HG02852 (cell line): Measurements from ENCODE around the gene SEMA3B.
"Not testable (repeated sequence)": the region's sequence is repeated elsewhere in the genome, so short reads cannot be mapped to it uniquely, and the experiment has no call there.

Experiments
- ATAC-seq: cut with Tn5 transposase; IDR thresholded peaks from one replicate; pipeline ENCODE4 v1.9.1; 2021; ENCODE audit warnings: mild to moderate bottlenecking, moderate library complexity; ENCODE audit not compliant: unreplicated experiment

SEMA3B gene

DNA sequence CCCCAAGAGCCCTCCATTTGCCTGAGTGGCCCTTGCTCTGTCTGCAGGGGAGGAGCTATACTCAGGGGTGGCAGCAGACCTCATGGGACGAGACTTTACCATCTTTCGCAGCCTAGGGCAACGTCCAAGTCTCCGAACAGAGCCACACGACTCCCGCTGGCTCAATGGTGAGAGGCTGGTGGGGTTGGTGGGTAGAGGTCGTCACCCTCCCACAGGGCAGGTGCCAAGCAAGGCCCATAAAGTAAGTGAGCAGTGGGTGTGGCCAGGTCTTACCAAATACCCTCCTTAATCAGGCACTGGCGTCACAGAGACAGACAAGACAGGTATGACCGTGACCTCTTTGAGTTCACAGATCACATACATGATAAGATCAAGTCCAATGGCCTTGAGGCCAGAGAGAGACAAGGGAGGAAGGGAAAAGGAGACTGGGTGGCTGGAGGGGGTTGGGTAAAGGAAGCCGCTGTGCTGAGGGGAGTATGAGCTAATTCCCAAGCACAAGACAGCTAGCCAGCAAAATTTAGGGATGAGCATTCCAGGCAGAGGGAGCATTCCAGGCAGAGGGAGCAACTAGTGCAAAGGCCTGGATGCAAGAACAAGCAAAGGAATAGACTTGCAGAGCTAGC is 2.5 kb downstream of the SEMA3B start:
- ATAC-seq = no peak

DNA sequence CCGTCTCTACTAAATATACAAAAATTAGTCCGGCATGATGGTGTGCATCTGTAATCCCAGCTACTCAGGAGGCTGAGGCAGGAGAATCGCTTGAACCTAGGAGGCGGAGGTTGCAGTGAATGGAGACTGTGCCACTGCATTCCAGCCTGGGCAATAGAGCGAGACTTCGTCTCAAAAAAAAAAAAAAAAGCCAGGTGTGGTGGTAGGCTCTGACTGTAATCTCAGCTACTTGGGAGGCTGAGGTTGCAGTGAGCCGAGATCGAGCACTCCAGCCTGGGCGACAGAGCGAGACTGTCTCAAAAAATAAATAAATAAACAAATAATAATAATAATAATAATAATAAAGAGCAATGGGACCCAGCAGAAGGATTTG is 3.6 kb downstream of the SEMA3B start:
- not testable (repeated sequence) for ATAC-seq

DNA sequence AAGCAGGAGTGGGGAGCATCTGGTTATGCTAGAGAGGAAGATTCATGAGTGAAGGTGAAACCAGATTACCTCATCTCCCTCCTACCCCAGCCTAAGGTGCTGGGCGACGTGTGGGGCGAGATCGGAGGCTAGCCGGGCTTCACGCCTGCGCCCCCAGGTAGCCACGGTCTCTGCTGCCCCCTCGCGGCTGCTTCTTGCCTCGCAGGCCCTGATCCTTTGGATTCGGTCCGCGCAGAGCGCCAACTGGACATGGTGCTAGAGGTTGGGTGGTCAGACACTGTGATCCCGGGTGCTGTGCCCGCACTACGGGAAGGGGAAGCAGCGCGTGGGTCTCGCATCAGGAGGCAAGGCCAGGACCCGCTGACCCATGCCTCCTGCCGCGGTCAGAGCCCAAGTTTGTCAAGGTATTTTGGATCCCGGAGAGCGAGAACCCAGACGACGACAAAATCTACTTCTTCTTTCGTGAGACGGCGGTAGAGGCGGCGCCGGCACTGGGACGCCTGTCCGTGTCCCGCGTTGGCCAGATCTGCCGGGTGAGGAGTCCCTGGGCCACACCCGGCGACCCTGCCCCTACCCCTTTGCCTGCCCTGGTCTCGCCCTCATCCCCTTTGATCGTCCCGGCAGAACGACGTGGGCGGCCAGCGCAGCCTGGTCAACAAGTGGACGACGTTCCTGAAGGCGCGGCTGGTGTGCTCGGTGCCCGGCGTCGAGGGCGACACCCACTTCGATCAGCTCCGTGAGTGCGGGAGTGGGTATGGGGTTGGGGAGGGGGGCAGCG is 4.2 kb downstream of the SEMA3B start:
- peak; percentile 78 for ATAC-seq

DNA sequence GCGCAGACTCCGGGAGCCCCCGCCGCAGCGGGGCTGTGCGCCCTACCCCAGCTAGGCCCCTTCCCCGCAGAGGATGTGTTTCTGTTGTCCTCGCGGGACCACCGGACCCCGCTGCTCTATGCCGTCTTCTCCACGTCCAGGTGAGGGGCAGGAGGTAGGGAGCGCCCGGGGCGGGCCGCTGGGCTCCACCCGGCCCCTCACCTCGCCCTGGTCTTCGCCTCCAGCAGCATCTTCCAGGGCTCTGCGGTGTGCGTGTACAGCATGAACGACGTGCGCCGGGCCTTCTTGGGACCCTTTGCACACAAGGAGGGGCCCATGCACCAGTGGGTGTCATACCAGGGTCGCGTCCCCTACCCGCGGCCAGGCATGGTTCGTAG is 4.7 kb downstream of the SEMA3B start:
- ATAC-seq = no peak

DNA sequence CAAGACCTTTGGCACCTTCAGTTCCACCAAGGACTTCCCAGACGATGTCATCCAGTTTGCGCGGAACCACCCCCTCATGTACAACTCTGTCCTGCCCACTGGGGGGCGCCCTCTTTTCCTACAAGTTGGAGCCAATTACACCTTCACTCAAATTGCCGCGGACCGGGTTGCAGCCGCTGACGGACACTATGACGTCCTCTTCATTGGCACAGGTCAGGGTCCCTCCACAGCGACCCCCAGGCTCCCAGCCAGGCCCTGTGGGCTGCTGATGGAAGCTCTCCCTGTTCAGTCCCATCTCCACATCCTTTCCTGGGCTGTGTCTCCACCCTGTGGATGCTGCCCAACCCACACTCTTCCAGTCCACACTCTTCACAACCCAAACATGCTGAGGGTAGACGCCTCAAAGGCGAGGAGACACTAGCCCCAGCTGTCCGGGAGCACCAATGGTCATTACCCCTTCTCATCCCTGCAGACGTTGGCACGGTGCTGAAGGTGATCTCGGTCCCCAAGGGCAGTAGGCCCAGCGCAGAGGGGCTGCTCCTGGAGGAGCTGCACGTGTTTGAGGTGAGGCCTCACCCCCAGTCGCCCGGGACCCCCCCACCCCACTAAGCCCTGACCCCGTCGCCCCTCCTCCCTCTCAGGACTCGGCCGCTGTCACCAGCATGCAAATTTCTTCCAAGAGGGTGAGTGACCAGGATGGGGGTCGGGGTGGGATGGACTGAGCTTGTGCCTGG is 5.6 kb downstream of the SEMA3B start:
- no peak for ATAC-seq

DNA sequence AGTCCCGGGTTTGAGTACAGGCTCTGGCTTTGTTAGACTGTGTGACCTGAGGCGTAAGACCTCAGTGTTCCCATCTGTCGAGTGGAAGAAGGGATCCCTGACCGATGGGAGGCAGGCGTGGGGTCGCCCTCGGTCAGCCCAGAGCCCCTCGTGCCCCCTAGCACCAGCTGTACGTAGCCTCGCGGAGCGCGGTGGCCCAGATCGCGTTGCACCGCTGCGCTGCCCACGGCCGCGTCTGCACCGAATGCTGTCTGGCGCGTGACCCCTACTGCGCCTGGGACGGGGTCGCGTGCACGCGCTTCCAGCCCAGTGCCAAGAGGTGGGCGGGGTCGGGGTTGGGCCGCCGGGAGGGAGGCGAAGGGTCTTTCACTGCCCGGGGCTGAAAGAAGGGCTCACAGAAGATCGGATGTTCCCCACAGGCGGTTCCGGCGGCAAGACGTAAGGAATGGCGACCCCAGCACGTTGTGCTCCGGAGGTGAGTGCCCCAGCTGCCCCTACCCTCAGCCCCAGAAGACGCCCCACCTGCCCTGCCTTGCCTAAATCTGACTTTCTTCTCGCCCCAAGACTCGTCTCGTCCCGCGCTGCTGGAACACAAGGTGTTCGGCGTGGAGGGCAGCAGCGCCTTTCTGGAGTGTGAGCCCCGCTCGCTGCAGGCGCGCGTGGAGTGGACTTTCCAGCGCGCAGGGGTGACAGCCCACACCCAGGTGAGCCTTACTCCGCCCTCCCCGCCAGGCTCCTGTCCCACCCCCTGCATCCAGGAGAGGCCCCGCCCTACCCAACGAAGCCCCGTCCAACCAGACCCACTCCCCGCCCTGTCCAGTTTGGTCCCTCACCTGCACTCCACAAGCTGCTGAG is 6.4 kb downstream of the SEMA3B start:
- no peak for ATAC-seq

DNA sequence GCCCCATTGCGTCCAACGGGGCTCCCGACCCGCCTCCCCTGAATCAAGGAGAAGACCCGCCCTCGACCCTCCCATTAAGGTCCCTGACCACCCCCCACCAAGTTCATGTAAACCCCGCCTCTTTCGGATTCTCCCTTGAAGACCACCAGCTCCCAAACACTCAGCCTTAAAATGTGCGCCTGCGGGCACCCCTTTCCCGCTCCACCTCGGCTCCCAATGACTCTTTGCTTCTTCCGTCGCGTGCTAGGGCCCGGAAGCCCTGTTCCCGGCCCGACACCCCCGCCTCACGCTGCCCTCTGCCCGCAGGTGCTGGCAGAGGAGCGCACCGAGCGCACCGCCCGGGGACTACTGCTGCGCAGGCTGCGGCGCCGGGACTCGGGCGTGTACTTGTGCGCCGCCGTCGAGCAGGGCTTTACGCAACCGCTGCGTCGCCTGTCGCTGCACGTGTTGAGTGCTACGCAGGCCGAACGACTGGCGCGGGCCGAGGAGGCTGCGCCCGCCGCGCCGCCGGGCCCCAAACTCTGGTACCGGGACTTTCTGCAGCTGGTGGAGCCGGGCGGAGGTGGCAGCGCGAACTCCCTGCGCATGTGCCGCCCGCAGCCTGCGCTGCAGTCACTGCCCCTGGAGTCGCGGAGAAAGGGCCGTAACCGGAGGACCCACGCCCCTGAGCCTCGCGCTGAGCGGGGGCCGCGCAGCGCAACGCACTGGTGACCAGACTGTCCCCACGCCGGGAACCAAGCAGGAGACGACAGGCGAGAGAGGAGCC is 7.2 kb downstream of the SEMA3B start:
- ATAC-seq = no peak

DNA sequence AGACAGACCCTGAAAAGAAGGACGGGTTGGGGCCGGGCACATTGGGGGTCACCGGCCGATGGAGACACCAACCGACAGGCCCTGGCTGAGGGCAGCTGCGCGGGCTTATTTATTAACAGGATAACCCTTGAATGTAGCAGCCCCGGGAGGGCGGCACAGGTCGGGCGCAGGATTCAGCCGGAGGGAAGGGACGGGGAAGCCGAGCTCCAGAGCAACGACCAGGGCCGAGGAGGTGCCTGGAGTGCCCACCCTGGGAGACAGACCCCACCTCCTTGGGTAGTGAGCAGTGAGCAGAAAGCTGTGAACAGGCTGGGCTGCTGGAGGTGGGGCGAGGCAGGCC is 7.8 kb downstream of the SEMA3B start:
- ATAC-seq = no peak

DNA sequence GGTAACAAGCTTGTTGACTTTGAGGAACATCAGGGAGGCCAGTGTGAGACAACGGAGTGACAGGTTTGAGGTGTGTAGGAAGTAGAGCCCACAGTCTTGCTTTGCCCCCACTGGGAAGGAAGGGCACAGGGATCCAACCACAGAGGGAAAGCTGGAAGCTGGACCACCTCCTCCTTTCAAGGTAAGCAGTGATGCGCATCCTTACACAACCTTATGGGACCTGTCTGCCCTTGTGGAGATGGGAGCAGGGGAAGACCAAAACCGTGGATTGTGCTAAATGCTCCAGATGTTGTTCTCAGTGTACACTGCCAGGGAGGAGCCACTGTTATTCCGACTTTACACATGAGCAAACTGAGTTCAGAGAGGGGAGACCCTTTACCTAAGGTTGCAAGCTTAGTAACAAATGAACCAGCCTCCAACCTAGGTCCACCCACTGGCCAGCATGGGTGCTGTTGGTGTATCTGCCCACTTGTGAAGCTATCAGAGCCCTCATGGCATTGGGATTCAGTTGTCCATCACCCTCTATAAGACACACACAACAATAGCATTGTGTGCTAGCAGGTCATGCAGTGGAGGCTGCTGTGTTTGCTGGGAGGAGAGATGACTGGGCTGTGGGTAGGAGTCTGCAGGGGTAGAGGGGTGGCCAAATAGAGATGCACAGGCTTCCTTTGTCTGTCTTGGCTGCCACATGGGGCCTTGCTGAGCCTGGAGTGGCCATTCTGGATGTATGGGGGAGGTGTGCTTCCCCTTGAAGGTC is 9.4 kb downstream of the SEMA3B start:
- no peak for ATAC-seq

DNA sequence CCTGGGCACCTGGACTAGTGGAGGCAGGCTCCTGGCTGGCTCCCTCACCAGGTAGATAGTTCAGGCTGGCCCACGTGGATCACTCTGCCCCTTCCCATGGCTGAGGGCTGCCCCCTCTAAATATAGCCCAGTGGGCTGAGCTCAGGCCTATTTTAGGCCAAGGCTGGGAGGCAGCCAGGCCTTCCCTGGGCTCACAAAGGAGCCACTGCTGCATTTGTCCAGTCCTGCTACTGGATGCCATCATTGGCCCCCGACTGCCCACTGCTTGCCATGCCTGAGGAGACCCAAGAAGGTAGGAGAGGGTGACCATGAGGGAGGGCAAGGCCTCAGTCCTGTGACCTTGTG is 9.9 kb downstream of the SEMA3B start, which contains the start of gene LSMEM2:
Gene LSMEM2 (plus strand): TSS at position 208 of the 345 bp plus-strand sequence. CDS start 27 bp downstream, at position 235.
- no peak for ATAC-seq

DNA sequence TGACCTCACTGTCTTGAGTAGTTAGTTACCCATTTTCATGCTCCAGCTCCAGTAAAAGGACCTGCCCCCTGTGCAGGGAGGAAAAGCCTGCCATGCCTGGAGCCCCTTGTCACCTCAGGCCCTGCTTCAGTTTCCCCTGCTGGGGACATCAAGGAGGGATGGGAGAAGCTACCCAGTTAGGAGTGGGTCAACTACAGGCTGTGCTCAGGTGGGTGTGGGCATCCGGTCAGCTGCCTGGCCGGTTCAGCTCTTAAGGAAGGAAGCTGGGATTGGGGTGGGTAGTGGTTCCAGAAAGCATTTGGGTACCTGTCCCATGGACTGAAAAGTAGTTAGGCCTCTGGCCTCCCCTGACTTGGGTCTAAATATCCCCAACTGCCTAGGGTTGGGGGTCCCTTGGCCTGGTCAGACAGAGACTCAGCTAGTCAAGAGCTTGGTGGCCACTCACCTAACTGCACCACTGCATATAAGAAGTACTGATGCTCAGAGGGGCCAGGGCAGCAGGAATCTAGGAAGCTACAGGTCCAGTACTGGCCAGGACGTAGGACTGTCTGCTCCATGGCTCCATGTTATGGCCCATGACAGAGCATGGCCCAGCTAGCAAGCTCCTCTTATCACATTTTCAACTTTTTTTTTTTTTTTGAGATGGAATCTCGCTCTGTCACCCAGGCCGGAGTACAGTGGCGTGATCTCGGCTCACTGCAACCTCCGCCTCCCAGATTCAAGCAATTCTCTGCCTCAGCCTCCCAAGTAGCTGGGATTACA is 10.5 kb downstream of the SEMA3B start:
- no peak for ATAC-seq

DNA sequence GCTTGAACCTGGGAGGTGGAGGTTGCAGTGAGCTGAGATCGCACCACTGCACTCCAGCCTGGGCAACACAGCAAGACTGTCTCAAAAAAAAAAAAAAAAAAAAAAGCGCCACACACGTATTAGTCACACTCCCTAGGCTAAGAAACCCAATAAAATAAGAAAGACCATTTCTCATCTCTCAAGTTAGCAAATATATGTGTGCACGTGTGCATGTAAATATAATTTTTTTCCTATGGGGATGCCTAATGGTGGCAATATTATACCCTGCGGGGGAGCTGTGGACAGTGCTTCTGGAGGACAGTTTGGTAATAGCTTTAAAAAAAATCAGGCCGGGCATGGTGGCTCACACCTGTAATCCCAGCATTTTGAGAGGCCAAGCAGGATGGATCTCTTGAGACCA is 15.2 kb downstream of the SEMA3B start:
- not testable (repeated sequence) for ATAC-seq

DNA sequence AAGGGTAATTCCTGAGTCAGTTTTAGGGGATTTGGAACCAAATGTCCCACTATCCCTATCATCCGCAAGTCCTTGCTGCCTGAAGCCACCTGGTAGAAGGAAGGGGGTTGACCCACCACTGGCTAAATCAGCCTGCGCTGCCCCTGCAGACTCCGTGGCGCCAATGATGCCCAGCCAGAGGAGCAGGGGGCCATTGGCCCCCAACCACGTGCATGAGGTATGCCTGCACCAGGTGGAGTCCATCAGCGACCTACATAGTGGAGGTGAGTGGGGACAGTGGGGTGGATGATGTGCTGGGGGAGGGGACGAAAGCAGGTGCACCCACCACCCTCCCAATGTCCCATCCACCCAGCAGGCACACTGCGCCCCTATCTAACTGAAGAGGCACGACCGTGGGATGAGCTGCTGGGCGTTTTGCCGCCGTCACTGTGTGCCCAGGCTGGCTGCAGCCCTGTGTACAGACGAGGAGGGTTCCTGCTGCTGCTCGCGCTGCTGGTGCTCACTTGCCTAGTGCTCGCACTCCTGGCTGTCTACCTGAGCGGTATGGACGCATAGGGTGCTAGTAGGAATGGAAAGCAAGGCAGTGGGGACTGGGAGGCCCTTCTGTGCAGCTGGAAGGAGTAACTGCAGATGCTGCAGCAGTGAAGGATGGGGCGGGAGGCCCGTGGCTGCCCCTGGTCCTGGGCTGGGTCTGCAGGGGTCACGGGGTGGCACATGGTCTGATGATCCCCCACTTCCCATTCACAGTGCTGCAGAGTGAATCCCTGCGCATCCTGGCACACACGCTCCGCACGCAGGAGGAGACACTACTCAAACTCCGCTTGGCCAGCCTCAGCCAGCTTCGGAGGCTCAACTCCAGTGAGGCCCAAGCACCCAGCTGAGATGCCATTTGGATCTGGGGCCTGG is 17.6 kb downstream of the SEMA3B start:
- ATAC-seq = no peak

DNA sequence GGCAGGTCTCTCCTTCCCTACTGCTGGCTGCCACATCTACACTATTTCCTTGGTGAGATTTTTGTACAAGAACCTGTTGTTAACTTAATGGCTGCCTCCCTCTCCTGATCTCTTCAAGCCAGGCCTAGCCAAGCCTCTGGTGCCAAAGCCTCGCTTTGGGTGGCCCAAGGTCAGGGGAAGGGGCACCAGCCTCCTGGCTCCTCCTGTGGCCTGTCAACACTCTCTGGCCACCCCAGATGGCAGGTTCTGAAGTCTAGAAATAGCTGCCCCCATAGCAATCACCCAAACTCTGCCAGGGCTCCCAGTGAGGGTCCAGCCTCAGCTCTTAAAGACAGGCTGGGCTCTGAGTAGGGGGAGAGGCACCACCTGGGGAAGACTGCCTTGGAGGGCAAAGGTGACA is 18.3 kb downstream of the SEMA3B start:
- ATAC-seq = no peak

DNA sequence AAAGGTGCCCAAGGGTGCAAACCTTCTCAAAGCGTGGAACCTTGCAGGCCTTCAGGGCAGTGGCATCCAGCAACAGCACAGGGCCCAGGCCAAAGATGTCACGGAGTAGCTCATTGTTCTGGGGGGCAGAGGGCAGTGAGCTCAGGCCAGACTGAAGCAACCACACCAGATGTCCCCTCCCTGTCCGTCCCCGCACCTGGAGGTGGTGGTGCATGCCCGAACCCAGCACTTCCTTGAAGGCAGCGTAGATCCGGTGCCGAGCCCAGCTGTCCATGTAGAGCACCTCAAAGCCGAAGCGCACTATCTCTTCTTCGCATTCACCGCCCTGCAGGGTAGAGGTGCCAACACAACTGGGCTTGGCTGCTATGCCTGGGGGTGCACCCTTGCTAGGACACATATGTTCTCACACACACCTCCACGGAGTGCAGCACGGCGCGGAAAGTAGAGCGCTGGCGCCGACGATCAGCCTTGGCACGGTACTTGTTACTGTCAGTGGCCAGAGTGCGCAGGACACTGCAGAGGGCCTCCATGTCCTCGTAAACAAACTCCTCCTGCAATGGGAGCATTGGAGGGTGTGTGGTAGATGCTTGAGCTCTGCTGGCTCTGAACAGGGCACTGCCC is 19.6 kb downstream of the SEMA3B start:
- no peak for ATAC-seq

DNA sequence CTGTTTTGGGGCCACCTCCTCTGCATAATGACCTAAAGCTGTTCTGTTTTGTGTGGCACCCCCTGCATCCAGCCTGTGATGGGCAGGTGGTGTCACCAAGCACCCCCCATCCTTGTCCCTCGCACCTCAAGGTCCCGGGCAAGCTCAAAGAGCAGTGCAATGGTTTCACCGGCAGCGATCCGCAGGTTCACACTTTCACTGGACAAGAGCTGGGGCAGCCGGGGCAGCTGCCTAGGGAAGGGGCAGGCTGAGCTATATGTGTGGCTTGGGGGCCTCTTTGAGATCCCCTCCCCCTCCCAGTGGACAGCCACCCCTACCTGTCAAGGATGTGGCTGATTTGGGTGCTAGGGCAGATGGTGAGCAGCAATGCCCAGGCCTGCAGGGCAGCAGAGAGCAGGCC is 20.2 kb downstream of the SEMA3B start:
- ATAC-seq = no peak

DNA sequence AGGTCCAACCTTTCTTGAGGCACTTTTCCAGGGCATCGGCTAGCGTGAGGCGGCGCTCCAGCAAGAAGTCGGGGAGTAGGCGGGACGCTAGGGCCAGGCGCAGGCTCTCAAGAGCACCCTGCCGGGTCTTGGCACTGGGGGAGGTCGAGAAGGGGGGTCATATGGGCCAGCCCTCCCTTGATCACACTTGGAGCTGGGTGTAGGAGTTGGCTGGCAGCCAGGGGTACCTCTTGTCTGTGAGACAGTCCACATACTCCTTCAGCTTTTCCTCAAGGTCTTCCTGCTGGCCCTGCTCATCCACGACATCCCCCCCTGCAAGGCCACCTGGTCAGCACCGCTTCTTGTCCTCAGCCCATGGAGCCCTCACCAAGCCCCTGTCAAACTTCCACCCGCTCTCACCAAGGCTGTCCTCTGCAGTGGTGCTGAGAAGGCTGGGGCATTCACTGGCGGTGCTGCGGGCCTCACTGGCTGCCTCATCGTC is 21.3 kb downstream of the SEMA3B start:
- no peak for ATAC-seq
